PFSK-1 (cell line): Measurements from ENCODE around the gene AADAT.

Experiments used
- FOXP2 ChIP-seq: optimal IDR thresholded peaks from 2 replicates; pipeline ENCODE3; 2011; ENCODE audit warnings: borderline replicate concordance, control low read depth, inconsistent platforms; ENCODE audit not compliant: insufficient read depth; ENCODE audit errors: extremely low read length, extremely low read depth
- POLR2AphosphoS5 ChIP-seq: IDR thresholded peaks from 2 replicates; pipeline ENCODE4 v1.6.1; 2012; ENCODE audit warnings: low read depth, mild to moderate bottlenecking, control low read depth, low read length, moderate library complexity
- SIN3A ChIP-seq: IDR thresholded peaks from 2 replicates; pipeline ENCODE4 v1.6.1; 2012; ENCODE audit warnings: mild to moderate bottlenecking, low read length, moderate library complexity, borderline replicate concordance; ENCODE audit not compliant: insufficient read depth
- TAF1 ChIP-seq: IDR thresholded peaks from 2 replicates; pipeline ENCODE4 v1.6.1; 2012; ENCODE audit warnings: low read length, control low read depth, borderline replicate concordance; ENCODE audit not compliant: insufficient read depth
- TF ChIP-seq, protein P1 (sequence below), 2 experiments: IDR thresholded peaks; 2 replicates each; pipeline versions ENCODE4 v1.6.1 to v1.8.0; 2011 to 2012; ENCODE audit warnings: low read depth in 2 of 2, low read length in 2 of 2, control low read depth in 1 of 2, inconsistent platforms in 1 of 2, mild to moderate bottlenecking in 1 of 2, moderate library complexity in 1 of 2; ENCODE audit not compliant: insufficient read depth in 1 of 2

AADAT gene

DNA sequence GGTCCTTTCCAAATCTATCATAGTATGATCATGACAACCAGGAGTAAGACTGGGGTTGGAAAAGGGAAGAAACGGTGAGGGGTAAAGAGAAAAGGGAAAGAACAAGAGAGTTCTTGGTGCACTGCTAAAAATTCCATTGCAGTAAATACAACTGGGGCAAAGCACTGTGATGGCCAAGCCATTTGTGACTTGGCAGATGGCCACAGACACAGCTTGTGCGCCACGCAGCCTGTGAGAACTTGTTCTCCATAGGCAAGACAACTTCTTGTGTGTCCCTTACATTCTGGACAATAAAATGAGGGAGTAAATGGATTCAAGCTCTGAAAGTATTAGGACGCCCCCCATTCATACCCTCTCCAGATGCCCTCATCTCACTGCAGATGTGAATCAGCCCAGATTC lies 74.5 kb downstream of the AADAT start:
- TF ChIP-seq, protein P1, sequence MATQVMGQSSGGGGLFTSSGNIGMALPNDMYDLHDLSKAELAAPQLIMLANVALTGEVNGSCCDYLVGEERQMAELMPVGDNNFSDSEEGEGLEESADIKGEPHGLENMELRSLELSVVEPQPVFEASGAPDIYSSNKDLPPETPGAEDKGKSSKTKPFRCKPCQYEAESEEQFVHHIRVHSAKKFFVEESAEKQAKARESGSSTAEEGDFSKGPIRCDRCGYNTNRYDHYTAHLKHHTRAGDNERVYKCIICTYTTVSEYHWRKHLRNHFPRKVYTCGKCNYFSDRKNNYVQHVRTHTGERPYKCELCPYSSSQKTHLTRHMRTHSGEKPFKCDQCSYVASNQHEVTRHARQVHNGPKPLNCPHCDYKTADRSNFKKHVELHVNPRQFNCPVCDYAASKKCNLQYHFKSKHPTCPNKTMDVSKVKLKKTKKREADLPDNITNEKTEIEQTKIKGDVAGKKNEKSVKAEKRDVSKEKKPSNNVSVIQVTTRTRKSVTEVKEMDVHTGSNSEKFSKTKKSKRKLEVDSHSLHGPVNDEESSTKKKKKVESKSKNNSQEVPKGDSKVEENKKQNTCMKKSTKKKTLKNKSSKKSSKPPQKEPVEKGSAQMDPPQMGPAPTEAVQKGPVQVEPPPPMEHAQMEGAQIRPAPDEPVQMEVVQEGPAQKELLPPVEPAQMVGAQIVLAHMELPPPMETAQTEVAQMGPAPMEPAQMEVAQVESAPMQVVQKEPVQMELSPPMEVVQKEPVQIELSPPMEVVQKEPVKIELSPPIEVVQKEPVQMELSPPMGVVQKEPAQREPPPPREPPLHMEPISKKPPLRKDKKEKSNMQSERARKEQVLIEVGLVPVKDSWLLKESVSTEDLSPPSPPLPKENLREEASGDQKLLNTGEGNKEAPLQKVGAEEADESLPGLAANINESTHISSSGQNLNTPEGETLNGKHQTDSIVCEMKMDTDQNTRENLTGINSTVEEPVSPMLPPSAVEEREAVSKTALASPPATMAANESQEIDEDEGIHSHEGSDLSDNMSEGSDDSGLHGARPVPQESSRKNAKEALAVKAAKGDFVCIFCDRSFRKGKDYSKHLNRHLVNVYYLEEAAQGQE (IDR thresholded peaks at IDR 0.05; ENCODE audit: insufficient read depth in 1 of 2, low read depth in 2 of 2, low read length in 2 of 2): no peak
- no peak for TF ChIP-seq TAF1
- no peak for TF ChIP-seq FOXP2
- no peak for TF ChIP-seq SIN3A
- no peak for TF ChIP-seq POLR2AphosphoS5

DNA sequence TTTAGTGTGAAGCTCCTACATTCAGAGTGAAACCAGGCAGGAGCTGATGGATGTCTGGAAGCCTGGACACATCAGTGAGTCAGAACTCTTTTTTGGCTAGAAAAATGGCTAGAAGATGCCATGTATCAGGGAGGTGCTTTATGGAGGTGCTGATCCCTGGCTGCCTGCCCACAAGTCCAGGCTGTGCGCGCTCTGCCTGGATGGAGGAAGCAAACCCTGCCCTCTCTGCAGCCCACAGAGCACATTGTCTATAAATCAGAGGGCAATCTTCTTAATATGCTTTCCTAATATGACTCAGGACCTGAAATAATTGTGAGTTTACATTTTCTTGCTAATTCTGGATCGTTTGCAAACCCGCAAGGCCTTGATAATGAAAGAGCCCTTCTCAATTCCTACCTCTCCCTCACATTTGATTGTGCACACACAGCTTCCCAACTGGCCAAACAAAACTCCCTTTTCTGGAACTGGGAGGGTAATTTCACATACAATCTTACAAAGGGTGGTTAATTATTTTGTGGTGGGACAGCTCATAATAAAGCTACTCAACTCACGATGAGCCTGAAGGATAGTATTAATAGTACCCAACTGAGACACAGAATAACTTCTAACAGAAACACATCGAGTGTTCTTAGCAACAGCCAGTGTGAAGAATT lies 75.3 kb downstream of the AADAT start:
- TF ChIP-seq FOXP2 (no peak), TAF1 (no peak), POLR2AphosphoS5 (no peak)
- TF ChIP-seq, protein P1 (IDR thresholded peaks at IDR 0.05; ENCODE audit: insufficient read depth in 1 of 2, low read depth in 2 of 2, low read length in 2 of 2): no peak

DNA sequence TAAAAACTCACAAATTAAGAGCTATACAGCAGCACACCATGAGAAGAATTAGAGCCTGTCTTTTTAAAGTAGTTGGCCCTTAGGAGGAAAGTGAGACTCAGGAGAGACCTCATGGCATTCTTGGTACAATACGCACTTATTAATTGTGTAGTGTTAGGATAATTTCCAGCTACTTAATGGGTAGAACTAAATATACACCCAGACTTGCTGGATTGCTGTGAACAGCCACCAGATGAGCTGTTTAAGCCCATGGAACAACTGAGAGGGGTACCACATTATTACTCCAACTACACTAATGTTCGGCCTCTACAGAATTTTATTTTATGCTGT lies 77.2 kb downstream of the AADAT start:
- TF ChIP-seq FOXP2 (no peak), POLR2AphosphoS5 (no peak), SIN3A (no peak), TAF1 (no peak)
- TF ChIP-seq, protein P1 (IDR thresholded peaks at IDR 0.05; ENCODE audit: insufficient read depth in 1 of 2, low read depth in 2 of 2, low read length in 2 of 2): no peak

DNA sequence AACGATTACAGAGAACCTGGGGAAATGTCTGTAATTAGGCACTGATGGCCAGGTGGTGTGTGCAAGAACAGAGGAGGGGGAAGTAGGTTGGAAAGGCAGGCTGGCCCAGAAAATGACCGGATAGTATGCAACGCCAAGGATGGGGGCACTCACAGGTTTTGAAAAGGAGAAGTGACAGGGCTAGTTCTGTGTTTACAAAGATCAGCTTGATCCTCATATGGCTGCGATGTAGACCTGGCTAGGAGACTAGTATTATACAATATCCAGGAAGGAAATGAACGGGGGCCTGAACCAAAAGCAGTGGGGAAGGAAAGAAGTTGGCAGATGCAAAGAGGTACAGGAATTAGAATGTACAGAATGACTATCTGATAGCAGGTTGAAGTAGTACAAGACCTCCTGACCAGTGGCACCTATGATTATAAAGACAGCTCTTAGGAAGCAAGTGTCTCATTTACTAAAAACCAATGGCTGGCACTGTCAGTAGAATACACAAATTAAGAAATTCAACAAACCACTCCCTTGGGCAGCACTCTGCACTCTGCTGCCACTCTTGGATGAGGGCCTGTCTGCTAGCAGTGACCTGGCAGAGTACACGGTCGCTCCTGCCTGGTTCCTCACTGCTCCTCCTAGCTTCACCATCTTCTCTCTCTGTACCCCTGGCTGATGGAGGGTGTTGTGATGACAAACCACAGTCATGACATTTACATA lies 77.7 kb downstream of the AADAT start:
- TF ChIP-seq, protein P1 (IDR thresholded peaks at IDR 0.05; ENCODE audit: insufficient read depth in 1 of 2, low read depth in 2 of 2, low read length in 2 of 2): no peak
